OCI-LY1 (cell line): Measurements from ENCODE around the gene PIAS4.

Experiments
- EZH2 ChIP-seq: fragments of 200-600 bp; sonication (generic), shearing (Covaris generic); IDR thresholded peaks from 2 replicates; pipeline ENCODE4 v1.8.0; 2017; ENCODE audit warnings: borderline replicate concordance, mixed run types, mild to moderate bottlenecking, antibody characterized with exemption, low read length, moderate library complexity, mixed read lengths
- TF ChIP-seq, protein P1 (sequence below): fragments of 200-600 bp; sonication (generic), shearing (Covaris generic); IDR thresholded peaks from 2 replicates; pipeline ENCODE4 v1.5.1; 2017; ENCODE audit warnings: mild to moderate bottlenecking, antibody characterized with exemption, low read length, moderate library complexity, mixed read lengths

DNA sequence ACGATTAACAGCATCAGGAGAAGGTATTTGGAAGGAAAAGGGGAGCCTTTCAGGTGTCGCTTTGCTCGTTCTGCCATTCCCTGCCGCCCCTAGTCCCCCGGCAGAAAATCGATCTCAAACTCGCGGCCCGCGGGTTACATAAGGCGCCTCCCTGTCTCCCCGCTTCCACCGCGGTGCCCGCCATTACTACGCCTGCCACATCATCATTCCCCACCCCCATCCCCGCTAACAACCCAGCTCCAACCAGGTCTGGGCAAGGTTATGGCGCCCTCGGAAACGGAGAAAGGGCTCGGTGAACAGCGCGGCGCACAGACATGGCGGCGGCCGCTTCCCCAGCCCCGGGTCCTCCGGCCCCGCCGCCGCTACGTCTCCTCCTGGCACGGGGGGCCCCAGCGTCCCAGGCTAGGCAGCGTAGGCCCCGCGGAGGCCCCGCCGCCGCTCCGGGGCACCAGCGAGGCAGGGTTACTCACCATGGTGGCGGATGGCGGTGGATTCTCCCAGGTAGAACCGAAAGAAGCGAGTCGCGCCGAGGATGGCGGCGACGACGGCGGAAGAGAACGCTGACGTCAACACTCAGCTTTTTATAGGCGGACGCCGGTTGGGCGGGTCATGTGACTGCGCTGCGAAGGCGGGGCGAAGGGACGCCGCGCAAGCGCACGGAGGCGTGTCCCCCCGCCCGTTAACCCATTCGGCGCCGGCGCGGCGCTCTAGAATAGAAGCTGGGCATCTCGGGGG lies 22.5 kb upstream of the PIAS4 start, which contains the start of gene EEF2:
- TF ChIP-seq, protein P1, sequence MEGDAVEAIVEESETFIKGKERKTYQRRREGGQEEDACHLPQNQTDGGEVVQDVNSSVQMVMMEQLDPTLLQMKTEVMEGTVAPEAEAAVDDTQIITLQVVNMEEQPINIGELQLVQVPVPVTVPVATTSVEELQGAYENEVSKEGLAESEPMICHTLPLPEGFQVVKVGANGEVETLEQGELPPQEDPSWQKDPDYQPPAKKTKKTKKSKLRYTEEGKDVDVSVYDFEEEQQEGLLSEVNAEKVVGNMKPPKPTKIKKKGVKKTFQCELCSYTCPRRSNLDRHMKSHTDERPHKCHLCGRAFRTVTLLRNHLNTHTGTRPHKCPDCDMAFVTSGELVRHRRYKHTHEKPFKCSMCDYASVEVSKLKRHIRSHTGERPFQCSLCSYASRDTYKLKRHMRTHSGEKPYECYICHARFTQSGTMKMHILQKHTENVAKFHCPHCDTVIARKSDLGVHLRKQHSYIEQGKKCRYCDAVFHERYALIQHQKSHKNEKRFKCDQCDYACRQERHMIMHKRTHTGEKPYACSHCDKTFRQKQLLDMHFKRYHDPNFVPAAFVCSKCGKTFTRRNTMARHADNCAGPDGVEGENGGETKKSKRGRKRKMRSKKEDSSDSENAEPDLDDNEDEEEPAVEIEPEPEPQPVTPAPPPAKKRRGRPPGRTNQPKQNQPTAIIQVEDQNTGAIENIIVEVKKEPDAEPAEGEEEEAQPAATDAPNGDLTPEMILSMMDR, result no peak
- TF ChIP-seq EZH2, result no peak
